DOHH2 (cell line): ENCODE measurements around the gene ITIH5.

Source experiments
- CTCF ChIP-seq: fragments of 200-600 bp; sonication (generic); IDR thresholded peaks from one replicate; pipeline ENCODE4 v1.5.1; 2014; ENCODE audit warnings: antibody characterized with exemption, mild to moderate bottlenecking, low read depth, low read length; ENCODE audit not compliant: poor library complexity, severe bottlenecking
- EZH2phosphoT487 ChIP-seq: fragments of 200-600 bp; sonication (generic); IDR thresholded peaks from 2 replicates; pipeline ENCODE4 v1.6.1; 2017; ENCODE audit warnings: borderline replicate concordance, mild to moderate bottlenecking, antibody characterized with exemption, low read length, moderate library complexity, mixed read lengths

- TF ChIP-seq CTCF (no peak), EZH2phosphoT487 (no peak)
These were observed 56.7 kb downstream of the ITIH5 start for GRCh38 chr10:7610026-7610425.
